Testis (tissue), 3 donors: Measurements from ENCODE around the gene ARPIN. TPM values are rescaled to one million over a fixed set of nuclear protein-coding genes. Genes with fewer than 3 reads are reported as not detected.

Experiments
- DNase-seq: peaks from one replicate; pipeline ENCODE4 v3.0.0-alpha.2; 2019
- H3K27ac ChIP-seq, 2 donors: fragments of 200-600 bp; sonication (generic); one replicate each; pipeline ENCODE4 v1.5.1; 2019
- H3K27me3 ChIP-seq: fragments of 200-600 bp; sonication (generic); one replicate; pipeline ENCODE4 v1.5.1; 2019
- H3K36me3 ChIP-seq: fragments of 200-600 bp; sonication (generic); one replicate; pipeline ENCODE4 v1.5.1; 2017; ENCODE audit warnings: low read depth; ENCODE audit errors: missing control alignments
- H3K4me1 ChIP-seq: fragments of 200-600 bp; sonication (generic); one replicate; pipeline ENCODE4 v1.5.1; 2019
- H3K4me3 ChIP-seq, 2 donors: fragments of 200-600 bp; sonication (generic); one replicate each; pipeline ENCODE4 v1.5.1; 2017 to 2019
- H3K9me3 ChIP-seq: fragments of 200-600 bp; sonication (generic); one replicate; pipeline ENCODE4 v1.5.1; 2017
- POLR2A ChIP-seq: fragments of 450-650 bp; IDR thresholded peaks from one replicate; pipeline ENCODE4 v1.6.1; 2017; ENCODE audit warnings: antibody characterized with exemption, mild to moderate bottlenecking, moderate library complexity
- WGBS, 2 donors: methylation state at CpG; one replicate each; pipeline ENCODE4 v1.1.5; 2018; 5-methylcytosine and 5-hydroxymethylcytosine counted together
- intact Hi-C: fragments of 100-400 bp; cut with DNase I; formaldehyde crosslinking; loops from one replicate; pipeline ENCODE4 v1.15.1; 2023; ENCODE audit warnings: low total_unique reads
- polyA plus RNA-seq: library from polyadenylated mRNA; stranded (reverse); fragments of 350-450 nt; fragmentation: Illumina TruSeq; extraction: RNeasy Lipid Tissue Mini Kit (QIAGEN cat#74804); gene quantifications from one replicate; pipeline ENCODE4 v1.2.3, GENCODE V29; 2014; ENCODE audit warnings: low read depth, low replicate concordance; ENCODE audit not compliant: insufficient read depth
- total RNA-seq, 2 donors: library from RNA; depleted of rRNA; stranded (reverse); fragments of >200 nt; gene quantifications; one replicate each; pipeline ENCODE4 v1.2.3, GENCODE V29; 2016
- TF ChIP-seq, protein P1 (sequence below), 3 experiments: fragments of 450-650 bp in 2 of 3; fragments of 200-600 bp in 1 of 3; sonication (generic) in 1 of 3; IDR thresholded peaks; one replicate each; pipeline ENCODE4 v1.5.1; 2016 to 2019; ENCODE audit warnings: antibody characterized with exemption in 3 of 3, mild to moderate bottlenecking in 2 of 3, moderate library complexity in 1 of 3

The ARPIN gene
- total and polyA plus RNA-seq, 3 donors from 2014 or later = 6.6 to 15.9 (median 14.3) TPM

DNA sequence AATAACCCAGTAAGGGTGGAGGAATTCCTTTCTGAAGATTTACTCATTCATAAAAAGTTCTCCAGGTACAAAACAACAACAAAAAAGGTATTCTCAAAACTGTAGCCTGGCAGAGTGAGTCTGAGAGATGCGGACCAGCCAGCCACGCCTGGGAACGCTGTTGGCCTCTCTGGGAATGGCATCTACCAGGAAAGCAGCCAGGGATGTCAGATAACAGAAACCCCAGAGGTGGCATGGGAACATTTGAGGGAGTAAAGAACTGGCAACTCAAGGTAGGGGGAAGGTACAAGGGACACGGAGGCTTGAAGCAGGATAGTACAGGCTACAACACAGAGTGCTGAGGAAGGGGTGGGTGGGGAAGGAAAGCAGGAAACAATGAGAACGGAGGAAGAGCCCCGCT is 11.9 kb downstream of the ARPIN start:
- no peak for DNase-seq
- Histone ChIP-seq H3K9me3 (no peaks in the 10 kb centered on the region), H3K27ac (no peak overlapping the region), H3K27me3 (no peaks in the 10 kb centered on the region), H3K36me3 (no peaks in the 10 kb centered on the region), H3K4me3 (no peak overlapping the region), H3K4me1 (no peaks in the 10 kb centered on the region)
- WGBS, 2 donors = 81 to 85% methylated on average over 6 of the region's 6 CpGs
- intact Hi-C loops = loop anchor here (10.0 kb wide), 1 partner anchor 174 kb away; no protein-coding TSS in a partner anchor
- TF ChIP-seq POLR2A = no peak

DNA sequence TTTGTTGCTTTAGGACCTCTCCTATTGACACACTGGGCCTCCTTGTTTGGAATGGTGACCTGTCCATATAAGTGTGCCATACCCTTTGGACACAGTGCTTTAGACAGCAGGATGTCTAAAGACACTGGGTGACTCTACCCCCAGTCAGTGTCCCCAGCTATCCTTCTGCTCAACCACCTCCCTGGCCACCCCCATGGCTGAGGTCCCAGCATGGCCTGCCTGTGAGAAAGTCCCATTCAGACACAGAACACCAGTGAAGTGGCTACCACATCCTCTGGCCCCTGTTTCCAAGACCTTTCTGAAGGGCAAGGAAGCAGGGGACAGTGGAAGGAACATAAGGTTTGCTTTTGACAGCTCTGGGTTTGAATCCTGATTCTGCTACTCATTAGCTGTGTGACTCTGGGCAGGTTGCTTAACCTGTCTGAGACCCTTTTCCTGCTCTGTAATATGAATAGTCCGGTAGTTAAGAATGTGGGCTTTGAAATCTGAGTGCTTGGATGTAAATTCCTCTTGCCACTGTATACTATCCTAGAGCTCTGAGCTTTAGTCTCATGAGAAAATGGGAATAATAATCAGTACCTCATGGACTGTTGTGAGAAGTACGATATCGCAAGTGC is 12.7 kb downstream of the ARPIN start:
- no peak overlapping the region for H3K4me3 ChIP-seq
- H3K9me3 ChIP-seq = no peaks in the 10 kb centered on the region
- no peaks in the 10 kb centered on the region for H3K27me3 ChIP-seq
- TF ChIP-seq, protein P1, sequence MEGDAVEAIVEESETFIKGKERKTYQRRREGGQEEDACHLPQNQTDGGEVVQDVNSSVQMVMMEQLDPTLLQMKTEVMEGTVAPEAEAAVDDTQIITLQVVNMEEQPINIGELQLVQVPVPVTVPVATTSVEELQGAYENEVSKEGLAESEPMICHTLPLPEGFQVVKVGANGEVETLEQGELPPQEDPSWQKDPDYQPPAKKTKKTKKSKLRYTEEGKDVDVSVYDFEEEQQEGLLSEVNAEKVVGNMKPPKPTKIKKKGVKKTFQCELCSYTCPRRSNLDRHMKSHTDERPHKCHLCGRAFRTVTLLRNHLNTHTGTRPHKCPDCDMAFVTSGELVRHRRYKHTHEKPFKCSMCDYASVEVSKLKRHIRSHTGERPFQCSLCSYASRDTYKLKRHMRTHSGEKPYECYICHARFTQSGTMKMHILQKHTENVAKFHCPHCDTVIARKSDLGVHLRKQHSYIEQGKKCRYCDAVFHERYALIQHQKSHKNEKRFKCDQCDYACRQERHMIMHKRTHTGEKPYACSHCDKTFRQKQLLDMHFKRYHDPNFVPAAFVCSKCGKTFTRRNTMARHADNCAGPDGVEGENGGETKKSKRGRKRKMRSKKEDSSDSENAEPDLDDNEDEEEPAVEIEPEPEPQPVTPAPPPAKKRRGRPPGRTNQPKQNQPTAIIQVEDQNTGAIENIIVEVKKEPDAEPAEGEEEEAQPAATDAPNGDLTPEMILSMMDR (IDR thresholded peaks at IDR 0.05) = no peak
- TF ChIP-seq POLR2A = no peak
- H3K36me3 ChIP-seq = no peaks in the 10 kb centered on the region
- H3K27ac ChIP-seq = no peak overlapping the region
- no peak for DNase-seq
- H3K4me1 ChIP-seq = no peaks in the 10 kb centered on the region
- WGBS, 2 donors = 89 to 90% methylated on average over 3 of the region's 3 CpGs
- intact Hi-C loops = loop anchor here (10.0 kb wide), 1 partner anchor 175 kb away; no protein-coding TSS in a partner anchor

DNA sequence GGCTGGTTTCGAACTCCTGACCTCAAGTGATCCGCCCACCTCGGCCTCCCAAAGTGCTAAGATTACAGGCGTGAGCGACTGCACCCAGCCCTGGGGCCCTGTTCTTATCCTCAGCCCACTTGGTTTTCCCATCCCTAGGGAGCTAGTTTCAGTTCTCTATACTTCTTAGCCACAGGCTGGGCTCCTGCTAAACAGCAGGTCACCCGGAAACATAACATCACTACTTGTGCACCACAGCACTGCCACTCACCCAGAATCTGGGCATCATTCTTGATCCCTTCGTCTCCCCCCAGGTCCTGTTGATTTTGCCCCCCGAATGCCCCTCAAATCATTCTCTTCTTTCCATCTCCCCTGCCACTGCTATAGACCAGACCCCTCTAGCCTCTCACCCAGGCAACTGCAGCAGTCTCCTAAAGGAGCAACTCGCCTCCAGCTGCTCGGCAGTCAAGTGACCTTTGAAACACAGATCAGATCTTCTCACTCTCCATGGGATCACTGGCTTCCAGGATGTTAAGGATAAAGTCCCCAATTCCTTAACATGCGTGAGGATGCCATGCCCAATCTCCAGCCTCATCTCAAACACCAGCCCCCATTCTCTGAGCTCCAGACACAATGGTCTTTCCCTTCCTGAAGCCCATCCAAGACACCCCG is 13.3 kb downstream of the ARPIN start:
- H3K27ac ChIP-seq = no peak overlapping the region
- no peaks in the 10 kb centered on the region for H3K27me3 ChIP-seq
- H3K4me3 ChIP-seq = no peak overlapping the region
- intact Hi-C loops = no loop called here
- no peak for DNase-seq
- no peaks in the 10 kb centered on the region for H3K9me3 ChIP-seq
- no peak for TF ChIP-seq POLR2A
- TF ChIP-seq, protein P1 (IDR thresholded peaks at IDR 0.05) = no peak
- no peaks in the 10 kb centered on the region for H3K4me1 ChIP-seq
- 80 to 85% methylated on average over 12 of the region's 12 CpGs for WGBS, 2 donors
- H3K36me3 ChIP-seq = no peaks in the 10 kb centered on the region

DNA sequence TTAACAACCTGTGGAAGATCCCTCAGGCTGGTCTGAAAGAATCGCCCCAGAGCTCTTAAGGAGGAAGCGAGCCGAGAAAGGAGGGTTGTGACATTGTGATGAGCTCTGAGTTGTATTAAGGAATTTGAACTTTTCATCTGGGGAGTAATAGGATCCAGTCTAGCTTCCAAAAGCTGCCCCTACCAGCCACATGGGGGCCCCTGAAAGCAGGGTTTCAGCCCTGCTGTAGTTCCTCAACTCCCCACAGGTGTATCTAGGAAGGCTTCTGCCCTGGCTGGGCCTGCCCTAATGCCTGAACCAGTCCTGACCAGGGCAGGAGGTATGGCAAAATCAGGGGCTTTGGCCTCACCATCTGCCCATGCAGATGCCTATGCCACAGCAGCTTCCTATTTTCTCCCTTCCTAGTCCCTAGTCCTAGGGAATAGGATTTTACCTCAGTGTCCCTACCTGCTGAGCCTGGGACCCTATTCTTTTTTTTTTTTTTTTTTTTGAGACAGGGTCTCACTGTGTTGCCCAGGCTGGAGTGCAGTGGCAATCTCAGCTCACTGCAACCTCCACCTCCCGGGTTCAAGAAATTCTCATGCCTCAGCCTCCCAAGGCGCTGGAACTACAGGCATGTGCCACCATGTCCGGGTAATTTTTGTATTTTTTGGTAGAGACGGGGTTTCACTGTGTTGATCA is 14.0 kb downstream of the ARPIN start:
- TF ChIP-seq, protein P1 (IDR thresholded peaks at IDR 0.05) = peak in 1 of 3 experiments; percentile 27
- TF ChIP-seq POLR2A = no peak
- Histone ChIP-seq H3K36me3 (no peaks in the 10 kb centered on the region), H3K27ac (no peak overlapping the region), H3K27me3 (no peaks in the 10 kb centered on the region), H3K4me3 (no peak overlapping the region), H3K4me1 (no peaks in the 10 kb centered on the region), H3K9me3 (no peaks in the 10 kb centered on the region)
- peak; percentile 28 for DNase-seq
- intact Hi-C loops = no loop called here
- 82 to 83% methylated on average over 7 of the region's 7 CpGs for WGBS, 2 donors

DNA sequence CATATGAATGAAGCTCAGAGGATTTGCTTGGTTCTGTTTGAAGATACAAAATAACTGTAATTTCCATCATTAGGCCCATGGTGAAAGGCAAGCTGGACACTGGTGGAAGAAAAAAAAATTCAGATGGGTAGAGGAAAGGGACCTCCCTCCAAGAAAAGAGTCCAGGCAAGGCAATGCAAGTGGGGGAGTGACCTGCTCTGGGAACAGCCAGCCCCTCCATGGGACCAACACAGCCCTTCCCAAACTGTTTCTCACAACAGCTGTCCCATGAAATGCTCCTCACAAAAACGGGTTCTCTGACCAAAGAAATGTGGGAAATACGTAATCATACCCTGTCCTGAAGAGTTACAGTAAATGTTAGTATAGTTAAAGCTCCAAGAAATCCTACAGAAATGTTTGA is 14.6 kb downstream of the ARPIN start:
- Histone ChIP-seq H3K36me3 (no peaks in the 10 kb centered on the region), H3K4me3 (no peak overlapping the region), H3K9me3 (no peaks in the 10 kb centered on the region), H3K27ac (no peak overlapping the region), H3K4me1 (no peaks in the 10 kb centered on the region), H3K27me3 (no peaks in the 10 kb centered on the region)
- intact Hi-C loops = no loop called here
- DNase-seq = no peak
- TF ChIP-seq, protein P1 (IDR thresholded peaks at IDR 0.05) = no peak
- TF ChIP-seq POLR2A = no peak
- WGBS, 2 donors = 71 to 75% methylated on average over 2 of the region's 2 CpGs
